HG02642 (cell line): ENCODE data around the gene LARP4B.

Experiments used
- ATAC-seq: cut with Tn5 transposase; IDR thresholded peaks from one replicate; pipeline ENCODE4 v1.9.1; 2021; ENCODE audit warnings: mild to moderate bottlenecking; ENCODE audit not compliant: unreplicated experiment, poor library complexity

Gene LARP4B

GRCh38 chr10:929960-930624 lies 1.4 kb downstream of the LARP4B start:
- ATAC-seq = peak; percentile 13

- no peak for ATAC-seq
Observed at GRCh38 chr10:927131-927530, 4.4 kb downstream of the LARP4B start.

- no peak for ATAC-seq
Observed at GRCh38 chr10:926075-926698, 5.3 kb downstream of the LARP4B start.

- no peak for ATAC-seq
Observed at GRCh38 chr10:924524-924859, 7.0 kb downstream of the LARP4B start.

- ATAC-seq = no peak
Observed at GRCh38 chr10:923844-924523, 7.5 kb downstream of the LARP4B start.

GRCh38 chr10:921471-922414 lies 9.8 kb downstream of the LARP4B start:
- no peak for ATAC-seq

GRCh38 chr10:920450-920849 lies 11.1 kb downstream of the LARP4B start:
- no peak for ATAC-seq

GRCh38 chr10:919481-919880 lies 12.0 kb downstream of the LARP4B start:
- ATAC-seq = no peak

GRCh38 chr10:917999-918398 lies 13.5 kb downstream of the LARP4B start:
- ATAC-seq = no peak

GRCh38 chr10:917416-917720 lies 14.1 kb downstream of the LARP4B start:
- no peak for ATAC-seq

- ATAC-seq = no peak
Observed at GRCh38 chr10:916716-917415, 14.6 kb downstream of the LARP4B start.

- ATAC-seq = no peak
Observed at GRCh38 chr10:909831-910230, 21.7 kb downstream of the LARP4B start.

- ATAC-seq = no peak
Observed at GRCh38 chr10:905972-906371, 25.5 kb downstream of the LARP4B start.

GRCh38 chr10:905503-905902 lies 26.0 kb downstream of the LARP4B start:
- no peak for ATAC-seq

GRCh38 chr10:904403-904802 lies 27.1 kb downstream of the LARP4B start:
- ATAC-seq = no peak

- ATAC-seq = no peak
Observed at GRCh38 chr10:898141-898540, 33.4 kb downstream of the LARP4B start.

- ATAC-seq = no peak
Observed at GRCh38 chr10:896982-897381, 34.5 kb downstream of the LARP4B start.

GRCh38 chr10:895324-895723 lies 36.2 kb downstream of the LARP4B start:
- ATAC-seq = no peak

GRCh38 chr10:878895-879294 lies 52.6 kb downstream of the LARP4B start:
- ATAC-seq = no peak

- no peak for ATAC-seq
Observed at GRCh38 chr10:878333-878759, 53.2 kb downstream of the LARP4B start.
